ENCODE measurements around the gene BOLL.

GRCh38 chr2:197822333-197822732 lies 37.2 kb upstream of the BOLL start:
- TF ChIP-seq CTCF (conservative IDR thresholded peaks at IDR 0.05; ENCODE audit: low read depth, low read length) (no peak), EZH2phosphoT487 (IDR thresholded peaks at IDR 0.05; ENCODE audit: borderline replicate concordance, low read length) (no peak), EZH2 (IDR thresholded peaks at IDR 0.05; ENCODE audit: low read length, unreplicated experiment) (no peak)

All from PC-3 (cell line).